D341Med (cell line): ENCODE measurements around the gene MNS1.
"Not testable (repeated sequence)": the region's sequence is repeated elsewhere in the genome, so short reads cannot be mapped to it uniquely, and the experiment has no call there.

Source experiments
- DNase-seq: peaks from one replicate; pipeline ENCODE4 v3.0.0; 2012; ENCODE audit warnings: low spot score

MNS1 gene

GRCh38 chr15:56454836-56455235 lies 10.1 kb downstream of the MNS1 start:
- DNase-seq, result no peak

- DNase-seq, result no peak
Observed at GRCh38 chr15:56445746-56446145, 19.2 kb downstream of the MNS1 start.

DNA sequence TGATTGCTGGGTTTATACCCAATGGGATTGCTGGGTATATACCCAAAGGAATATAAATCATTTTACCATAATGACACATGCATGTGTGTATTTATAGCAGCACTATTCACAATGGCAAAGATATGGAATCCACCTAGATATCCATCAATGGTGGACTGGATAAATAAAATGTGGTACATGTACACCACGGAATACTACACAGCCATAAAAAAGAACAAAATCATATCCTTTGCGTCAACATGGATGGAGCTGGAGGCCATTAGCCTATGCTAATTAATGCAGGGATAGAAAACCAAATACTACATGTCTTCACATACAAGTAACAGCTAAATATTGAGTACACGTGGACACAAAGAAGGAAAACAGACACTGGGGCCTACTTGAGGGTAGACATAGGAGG lies 22.6 kb downstream of the MNS1 start:
- DNase-seq, result no peak

- DNase-seq, result no peak
Observed at GRCh38 chr15:56440214-56440770, 24.6 kb downstream of the MNS1 start.

DNA sequence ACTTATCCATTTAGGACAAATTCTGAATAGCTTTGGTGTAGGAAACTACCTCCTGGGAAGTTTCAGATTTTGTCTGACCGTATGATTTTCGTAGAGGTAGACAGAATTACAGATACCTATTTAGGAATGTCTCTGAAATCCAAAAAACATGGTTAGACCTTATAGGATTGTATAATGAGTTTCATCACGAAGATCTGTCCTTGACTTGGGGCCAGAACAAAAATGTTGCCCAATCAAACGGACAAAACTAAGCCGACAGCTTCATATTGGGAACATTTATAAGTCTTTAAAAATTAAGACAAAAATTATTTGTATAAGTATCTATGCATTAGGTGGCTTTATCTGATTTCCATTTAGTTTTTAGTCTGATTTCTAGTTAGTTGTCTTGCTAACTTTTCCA lies 32.6 kb downstream of the MNS1 start:
- no peak for DNase-seq

- DNase-seq, result peak; percentile 27
Observed at GRCh38 chr15:56428821-56429458, 36.0 kb downstream of the MNS1 start.

GRCh38 chr15:56425976-56426375 lies 39.0 kb downstream of the MNS1 start:
- no peak for DNase-seq

DNA sequence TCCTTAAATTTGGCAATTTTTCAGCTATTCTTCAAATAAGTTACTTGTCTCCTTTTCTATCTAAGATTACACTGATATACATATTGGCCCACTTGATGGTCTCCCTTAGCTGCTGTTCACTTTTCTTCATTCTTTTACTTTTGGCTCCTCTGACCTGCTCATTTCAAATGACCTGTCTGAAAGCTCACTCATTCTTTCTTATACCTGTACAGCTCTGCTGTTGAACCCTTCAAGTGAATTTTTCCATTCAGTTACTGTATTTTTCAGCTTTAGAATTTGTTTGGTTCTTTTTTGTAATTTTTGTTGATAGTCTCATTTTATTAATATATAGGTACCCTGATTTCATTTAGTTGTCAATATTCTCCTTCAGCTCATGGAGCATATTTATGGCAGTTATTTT lies 39.7 kb downstream of the MNS1 start:
- no peak for DNase-seq

DNA sequence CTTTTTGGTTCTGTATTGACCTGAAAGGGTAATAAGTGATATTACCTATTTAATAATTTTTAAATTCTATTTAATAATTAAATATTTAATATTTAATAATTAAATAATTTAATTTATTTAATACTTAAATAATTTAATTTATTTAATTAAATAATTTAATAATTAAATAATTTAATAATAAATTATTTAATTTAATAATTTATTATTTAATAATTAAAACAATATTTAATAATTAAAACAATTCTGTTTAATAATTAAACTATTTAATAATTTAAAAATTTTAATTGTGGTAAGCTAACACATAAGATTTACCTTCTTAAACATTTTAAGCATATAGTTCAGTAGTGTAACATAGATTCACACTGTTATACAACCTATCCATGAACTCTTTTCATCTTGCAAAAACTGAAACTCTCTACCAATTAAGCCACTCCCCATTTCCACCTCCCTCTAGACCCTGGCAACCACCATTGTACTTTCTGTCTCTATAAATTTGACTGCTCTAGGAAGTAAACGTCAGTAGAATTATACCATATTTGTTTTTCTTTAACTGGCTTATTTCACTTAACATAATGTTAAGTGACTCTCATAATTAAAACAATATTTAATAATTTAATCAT lies 51.7 kb downstream of the MNS1 start:
- DNase-seq, result not testable (repeated sequence)

DNA sequence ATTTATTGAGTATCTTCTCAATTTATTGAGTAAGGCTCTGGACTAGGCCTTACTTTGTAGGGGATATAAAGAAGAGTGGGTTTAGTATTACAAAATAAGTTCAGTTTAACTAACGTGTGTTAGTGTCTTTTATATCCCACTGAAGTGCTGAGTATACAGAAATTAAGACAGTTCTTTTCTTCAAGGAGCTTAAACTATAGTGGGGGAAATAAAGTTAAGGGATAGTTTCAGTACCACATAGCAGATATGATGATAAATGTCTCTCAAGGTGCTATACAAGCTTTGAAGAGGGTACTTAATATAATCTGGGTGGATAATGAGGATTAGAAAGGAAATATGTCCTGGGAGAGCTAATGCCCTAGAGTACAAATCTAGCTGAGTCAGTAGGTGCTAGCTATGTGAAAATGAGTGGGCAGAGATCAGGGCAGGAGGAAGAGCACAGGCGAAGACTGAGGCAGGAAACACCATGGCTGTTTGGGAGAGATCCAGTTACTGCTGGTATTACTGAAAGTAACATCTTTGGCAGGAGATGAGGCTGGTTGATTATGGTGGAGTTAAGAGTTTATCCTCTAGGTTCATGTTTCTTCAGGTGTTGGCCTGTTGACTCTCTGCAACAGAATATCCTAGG lies 53.7 kb downstream of the MNS1 start:
- peak; percentile 48 for DNase-seq

- no peak for DNase-seq
Observed at GRCh38 chr15:56410721-56411120, 54.2 kb downstream of the MNS1 start.

DNA sequence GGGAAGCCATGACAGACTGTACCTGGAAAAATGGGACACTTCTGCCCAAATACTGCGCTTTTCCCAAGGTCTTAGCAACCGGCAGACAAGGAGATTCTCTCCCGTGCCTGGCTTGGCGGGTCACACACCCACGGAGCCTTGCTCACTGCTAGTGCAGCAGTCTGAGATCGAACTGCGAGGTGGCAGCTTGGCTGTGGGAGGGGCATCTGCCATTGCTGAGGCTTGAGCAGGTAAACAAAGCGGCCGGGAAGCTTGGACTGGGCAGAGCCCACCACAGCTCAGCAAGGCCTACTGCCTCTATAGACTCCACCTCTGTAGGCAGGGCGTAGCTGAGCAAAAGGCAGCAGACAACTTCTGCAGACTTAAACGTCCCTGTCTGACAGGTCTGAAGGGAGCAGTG lies 65.7 kb downstream of the MNS1 start:
- DNase-seq, result not testable (repeated sequence)

DNA sequence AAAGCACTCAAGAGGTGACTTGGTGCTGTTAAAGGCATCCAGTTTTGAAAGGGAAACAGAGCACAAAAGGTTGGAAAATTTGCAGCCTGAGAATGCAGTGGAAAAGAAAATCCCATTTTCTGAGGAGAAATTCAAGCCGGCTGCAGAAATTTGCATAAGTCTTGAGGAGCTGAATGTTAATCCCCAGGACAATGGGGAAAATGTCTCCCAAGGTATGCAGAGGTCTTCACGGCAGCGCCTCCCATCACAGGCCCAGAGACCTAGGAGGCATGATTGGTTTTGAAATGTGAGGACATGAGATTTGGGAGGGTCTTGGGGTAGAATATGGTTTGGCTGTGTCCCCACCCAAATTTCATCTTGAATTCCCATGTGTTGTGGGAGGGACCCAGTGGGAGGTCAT lies 67.6 kb downstream of the MNS1 start:
- not testable (repeated sequence) for DNase-seq

DNA sequence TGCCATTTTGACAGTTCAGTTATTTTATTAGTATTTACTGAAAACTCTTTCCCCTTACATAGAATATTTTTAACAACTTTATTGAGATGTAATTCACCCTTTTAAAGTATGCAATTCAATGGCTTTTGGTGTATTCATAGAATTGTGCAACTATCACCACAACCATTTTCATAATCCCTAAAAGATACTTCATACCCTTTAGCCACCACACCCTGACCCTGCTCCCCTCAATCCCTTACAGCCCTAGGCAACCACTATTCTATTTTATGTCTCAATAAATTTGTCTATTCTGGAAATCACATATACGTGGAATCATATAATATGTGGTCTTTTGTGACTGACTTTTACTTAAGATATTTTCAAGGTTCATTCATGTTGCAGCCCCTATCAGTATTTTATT lies 70.0 kb downstream of the MNS1 start:
- no peak for DNase-seq

GRCh38 chr15:56393277-56393676 lies 71.7 kb downstream of the MNS1 start:
- no peak for DNase-seq

DNA sequence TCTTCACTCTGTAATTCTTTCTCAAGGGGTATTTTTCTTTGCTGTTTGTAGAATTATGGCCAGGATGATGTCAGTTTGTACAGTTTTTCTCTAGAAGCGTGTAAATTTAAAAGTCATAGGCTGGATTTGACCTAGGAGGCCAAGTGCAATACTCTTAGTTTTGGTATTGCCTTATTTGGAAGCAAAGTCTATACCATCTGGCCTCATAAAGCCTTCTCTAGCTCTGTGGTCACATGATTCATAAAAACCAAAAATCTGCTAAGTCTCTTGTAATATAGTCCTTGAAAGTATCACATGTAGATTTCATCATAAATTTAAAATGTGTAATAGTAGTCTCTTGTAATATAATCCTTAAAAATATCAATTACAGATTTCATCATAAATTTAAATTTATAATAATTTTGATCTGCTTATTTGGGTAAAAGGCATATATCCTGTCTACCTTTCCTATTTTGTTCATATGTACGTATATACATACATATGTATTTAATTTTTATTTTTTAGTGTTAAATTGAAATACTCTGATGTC lies 74.1 kb downstream of the MNS1 start:
- no peak for DNase-seq

GRCh38 chr15:56385908-56386307 lies 79.0 kb downstream of the MNS1 start:
- no peak for DNase-seq

- no peak for DNase-seq
Observed at GRCh38 chr15:56383010-56383409, 81.9 kb downstream of the MNS1 start.
